A673 (cell line): ENCODE data around the gene RTRAF.

Source experiments
- CTCF ChIP-seq: fragments of 300-800, 200-600 bp; sonication (generic); conservative IDR thresholded peaks from 2 replicates; pipeline ENCODE4 v1.5.1; 2017; ENCODE audit warnings: low read depth, mild to moderate bottlenecking, antibody characterized with exemption, low read length, moderate library complexity, mixed read lengths
- EZH2 ChIP-seq: fragments of 200-600 bp; sonication (generic); IDR thresholded peaks from 2 replicates; pipeline ENCODE4 v1.6.1; 2017; ENCODE audit warnings: borderline replicate concordance, low read depth, mild to moderate bottlenecking, mixed read lengths, antibody characterized with exemption, low read length; ENCODE audit not compliant: poor library complexity, severe bottlenecking

- TF ChIP-seq EZH2: no peak
- no peak for TF ChIP-seq CTCF
These were observed 43.0 kb downstream of the RTRAF start for GRCh38 chr14:52032204-52032801.
